SH-SY5Y (cell line): ENCODE results near the gene KIF18B.

Experiments
- GATA2 ChIP-seq: IDR thresholded peaks from 2 replicates; pipeline ENCODE4 v1.6.1; 2011; ENCODE audit warnings: mild to moderate bottlenecking, low read depth, low read length
- GATA3 ChIP-seq: IDR thresholded peaks from 2 replicates; pipeline ENCODE4 v1.6.1; 2011; ENCODE audit warnings: low read depth, mild to moderate bottlenecking, low read length, moderate library complexity

- TF ChIP-seq GATA2 (no peak), GATA3 (no peak)
These were observed 18.1 kb upstream of the KIF18B start for GRCh38 chr17:44965481-44966234.
